Fibroblast of the aortic adventitia (primary cell): Measurements from ENCODE around the gene CYP4A22. TPM values are rescaled to one million over a fixed set of nuclear protein-coding genes. Genes with fewer than 3 reads are reported as not detected.

Experiments
- DNase-seq: peaks from one replicate; pipeline ENCODE4 v3.0.0-alpha.2; 2010; ENCODE audit warnings: low read depth
- H3K4me3 ChIP-seq: 2 replicates; pipeline ENCODE4 v1.5.1; 2011; ENCODE audit warnings: low read depth, mild to moderate bottlenecking, control low read depth, low read length, moderate library complexity
- total RNA-seq: library from RNA; depleted of rRNA; stranded (reverse); fragments of >200 nt; gene quantifications from 2 replicates; pipeline ENCODE4 v1.2.3, GENCODE V29; 2012; ENCODE audit warnings: low replicate concordance
- TF ChIP-seq, protein P1 (sequence below): IDR thresholded peaks from 2 replicates; pipeline ENCODE4 v1.5.1; 2011; ENCODE audit warnings: mild to moderate bottlenecking, low read length, control low read depth, inconsistent platforms; ENCODE audit not compliant: insufficient read depth

CYP4A22 gene
- total RNA-seq, 1 donor: not detected

DNA sequence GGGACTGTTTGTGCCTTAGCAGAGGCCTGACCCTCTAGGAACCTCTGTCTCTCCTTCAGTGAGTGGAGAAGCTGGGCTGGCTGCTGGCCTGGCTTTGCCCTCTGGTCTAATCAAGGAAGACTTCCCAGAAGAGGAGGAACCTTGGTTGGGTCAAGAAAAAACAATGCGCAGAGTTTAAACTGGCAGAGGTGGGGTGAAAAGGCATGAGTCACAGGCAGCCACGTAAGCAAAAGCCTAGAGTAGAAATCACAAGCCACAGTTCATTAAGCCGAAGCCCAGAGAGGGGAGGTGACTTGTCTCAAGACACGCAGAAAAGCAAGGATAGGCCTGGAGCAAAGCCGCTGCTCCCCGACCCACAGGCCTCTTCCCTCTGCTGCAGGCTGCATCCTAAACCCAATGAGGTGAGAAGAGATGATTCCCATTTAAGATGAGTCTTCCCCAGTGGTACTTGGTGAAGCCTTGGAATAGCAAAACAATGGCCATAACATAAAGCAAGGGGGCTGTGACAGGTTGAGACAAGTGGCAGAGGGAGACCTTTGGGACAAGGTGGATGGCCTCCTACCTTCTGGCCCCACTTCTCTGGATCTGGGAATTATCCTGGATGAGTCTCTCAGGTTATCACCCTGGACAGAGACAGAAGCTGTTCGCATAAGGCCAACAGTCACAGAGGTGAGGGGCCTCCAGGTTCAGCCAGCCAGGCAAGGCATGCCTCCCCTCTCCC lies 44.9 kb downstream of the CYP4A22 start:
- DNase-seq: peak; percentile 65
- no peak overlapping the region for H3K4me3 ChIP-seq
- TF ChIP-seq, protein P1, sequence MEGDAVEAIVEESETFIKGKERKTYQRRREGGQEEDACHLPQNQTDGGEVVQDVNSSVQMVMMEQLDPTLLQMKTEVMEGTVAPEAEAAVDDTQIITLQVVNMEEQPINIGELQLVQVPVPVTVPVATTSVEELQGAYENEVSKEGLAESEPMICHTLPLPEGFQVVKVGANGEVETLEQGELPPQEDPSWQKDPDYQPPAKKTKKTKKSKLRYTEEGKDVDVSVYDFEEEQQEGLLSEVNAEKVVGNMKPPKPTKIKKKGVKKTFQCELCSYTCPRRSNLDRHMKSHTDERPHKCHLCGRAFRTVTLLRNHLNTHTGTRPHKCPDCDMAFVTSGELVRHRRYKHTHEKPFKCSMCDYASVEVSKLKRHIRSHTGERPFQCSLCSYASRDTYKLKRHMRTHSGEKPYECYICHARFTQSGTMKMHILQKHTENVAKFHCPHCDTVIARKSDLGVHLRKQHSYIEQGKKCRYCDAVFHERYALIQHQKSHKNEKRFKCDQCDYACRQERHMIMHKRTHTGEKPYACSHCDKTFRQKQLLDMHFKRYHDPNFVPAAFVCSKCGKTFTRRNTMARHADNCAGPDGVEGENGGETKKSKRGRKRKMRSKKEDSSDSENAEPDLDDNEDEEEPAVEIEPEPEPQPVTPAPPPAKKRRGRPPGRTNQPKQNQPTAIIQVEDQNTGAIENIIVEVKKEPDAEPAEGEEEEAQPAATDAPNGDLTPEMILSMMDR: no peak

DNA sequence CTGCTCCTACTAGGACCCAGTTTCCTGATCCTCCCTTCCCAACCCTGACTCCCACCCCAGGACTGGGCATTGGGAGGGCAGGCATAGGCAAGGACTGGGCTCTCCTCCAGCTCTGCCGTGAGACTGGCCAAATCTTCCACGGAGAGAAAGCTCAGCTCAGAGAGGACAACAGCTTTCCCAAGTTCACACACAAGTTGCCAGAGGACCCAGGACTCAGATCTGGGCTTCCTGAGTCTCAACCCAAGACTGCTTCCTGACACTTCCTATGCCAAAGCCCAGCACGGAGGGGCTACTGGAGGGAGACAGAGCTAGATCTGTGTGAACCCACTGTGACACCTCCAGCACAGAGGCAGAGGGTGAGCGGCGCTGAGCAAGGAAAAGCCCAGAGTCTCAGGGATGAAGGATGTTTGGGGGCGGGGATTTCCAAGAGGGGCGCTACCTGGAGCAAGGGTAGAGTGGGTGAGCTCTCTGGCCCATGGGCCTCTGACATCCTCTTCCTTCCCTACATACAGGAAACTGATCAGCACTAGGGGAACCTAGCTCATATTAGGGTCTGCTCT lies 45.5 kb downstream of the CYP4A22 start:
- H3K4me3 ChIP-seq: no peak overlapping the region
- TF ChIP-seq, protein P1: no peak
- DNase-seq: peak; percentile 24

DNA sequence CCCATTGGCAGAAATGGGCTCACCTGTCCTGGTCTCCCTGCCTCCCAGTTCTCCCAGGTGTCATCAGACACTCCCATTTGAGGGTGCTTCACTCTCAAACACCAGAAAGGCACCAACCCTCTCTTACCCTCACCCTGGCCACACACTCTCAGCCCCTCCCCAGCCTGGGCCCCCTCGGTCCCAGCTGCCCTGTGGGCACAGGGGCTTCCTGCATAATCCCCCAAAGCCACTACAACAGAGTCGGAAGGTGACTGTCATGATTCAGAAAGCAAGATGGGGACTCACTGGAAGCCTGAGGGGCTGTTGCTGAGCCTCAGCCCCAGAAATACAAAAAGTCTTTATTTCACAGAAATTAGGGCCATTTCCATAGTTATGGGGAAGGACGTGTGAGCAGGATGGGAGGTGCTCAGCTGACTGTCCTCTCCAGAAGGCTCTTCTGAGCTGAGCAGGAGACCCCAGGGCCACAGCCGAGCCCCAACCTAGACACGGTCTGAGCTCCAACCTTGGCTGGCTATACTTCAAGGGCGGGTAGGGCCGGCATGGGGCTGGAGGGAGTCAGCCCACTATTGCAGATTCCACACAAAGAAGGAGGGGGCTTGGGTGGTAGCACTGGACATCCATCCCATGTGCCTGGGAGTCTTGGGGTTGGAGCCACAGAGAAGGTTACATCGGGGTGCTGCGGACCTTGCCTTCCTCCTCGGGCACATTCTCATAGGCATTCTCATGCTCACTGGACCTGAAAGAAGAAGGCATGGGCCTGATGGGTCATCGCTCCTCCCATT lies 46.3 kb downstream of the CYP4A22 start:
- TF ChIP-seq, protein P1: no peak
- no peak for DNase-seq

DNA sequence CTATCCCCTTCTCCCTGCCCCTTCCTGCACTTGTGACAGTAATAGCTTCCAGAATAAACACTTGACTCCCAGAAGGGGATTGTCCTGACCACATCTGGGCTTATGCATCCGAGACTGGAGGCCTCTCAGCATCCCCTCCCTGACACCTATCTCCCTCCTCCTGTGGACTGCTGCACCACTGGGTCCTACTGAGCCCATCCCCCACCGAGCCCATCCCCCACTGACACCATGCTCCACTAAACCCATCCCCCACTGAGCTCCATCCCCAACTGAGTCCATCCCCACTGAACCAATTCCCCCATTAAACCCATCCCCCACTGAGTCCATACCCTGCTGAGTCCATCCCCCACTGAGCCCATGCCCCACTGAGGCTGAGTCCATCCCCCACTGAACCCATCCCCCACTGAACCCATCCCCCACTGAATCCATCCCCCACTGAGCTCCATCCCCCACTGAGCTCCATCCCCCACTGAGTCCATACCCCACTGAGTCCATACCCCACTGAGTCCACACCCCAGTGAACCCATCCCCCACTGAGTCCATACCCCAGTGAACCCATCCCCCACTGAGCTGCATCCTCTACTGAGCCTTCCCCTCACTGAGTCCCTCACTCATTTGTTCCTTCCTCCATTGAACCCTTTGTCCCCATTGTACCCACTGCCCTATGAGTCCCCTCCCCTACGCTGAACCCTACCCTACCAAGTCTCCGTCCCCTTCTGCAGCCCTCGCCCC lies 47.0 kb downstream of the CYP4A22 start:
- TF ChIP-seq, protein P1: no peak
- H3K4me3 ChIP-seq: no peak overlapping the region
- DNase-seq: no peak

More for the DNA sequence above, 46.3 kb downstream of the CYP4A22 start:
- no peak overlapping the region for H3K4me3 ChIP-seq

DNA sequence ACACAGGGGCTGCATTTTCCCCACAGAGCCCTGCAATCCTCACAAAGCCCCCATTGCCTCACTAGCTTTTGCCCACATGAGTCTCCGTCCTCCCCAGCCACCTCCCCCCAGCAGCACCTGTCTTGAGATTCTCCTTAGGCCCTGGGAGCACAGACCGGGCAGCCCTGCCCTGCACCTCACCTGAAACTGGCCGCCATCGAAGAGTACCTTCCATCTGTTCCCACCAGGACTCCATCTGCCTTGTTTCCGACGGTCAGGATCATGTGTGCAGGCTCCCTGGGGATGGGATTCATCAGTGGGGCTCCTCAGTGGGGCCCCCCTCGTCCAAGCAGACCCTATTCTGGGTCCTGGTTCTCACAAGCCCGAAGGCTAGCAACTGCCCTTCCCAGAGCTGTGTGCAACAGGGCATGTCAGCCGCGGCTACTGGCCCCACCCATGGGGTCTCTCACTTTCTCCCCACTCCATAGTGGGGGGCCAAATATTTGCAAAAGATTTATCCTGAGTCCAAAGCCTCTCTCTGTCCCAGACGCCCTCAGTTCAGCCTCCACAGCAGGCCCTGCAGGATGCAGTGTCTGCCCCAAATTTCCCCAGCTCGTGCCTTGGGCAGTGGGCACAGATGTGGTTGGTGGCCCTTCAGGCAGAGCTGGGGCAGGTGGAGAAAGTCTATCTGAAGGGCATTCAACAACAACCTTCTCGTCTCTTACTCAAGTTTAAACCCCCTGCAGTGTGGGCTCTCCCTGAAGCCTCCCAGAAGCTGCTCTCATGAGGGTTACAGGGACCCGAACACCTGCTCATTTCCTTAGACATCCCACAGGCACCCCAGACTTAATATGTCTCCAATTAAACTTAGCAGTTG lies 47.8 kb downstream of the CYP4A22 start:
- no peak overlapping the region for H3K4me3 ChIP-seq
- TF ChIP-seq, protein P1: no peak
- no peak for DNase-seq
